Measurements from ENCODE around the gene CLTB.

Gene CLTB

DNA sequence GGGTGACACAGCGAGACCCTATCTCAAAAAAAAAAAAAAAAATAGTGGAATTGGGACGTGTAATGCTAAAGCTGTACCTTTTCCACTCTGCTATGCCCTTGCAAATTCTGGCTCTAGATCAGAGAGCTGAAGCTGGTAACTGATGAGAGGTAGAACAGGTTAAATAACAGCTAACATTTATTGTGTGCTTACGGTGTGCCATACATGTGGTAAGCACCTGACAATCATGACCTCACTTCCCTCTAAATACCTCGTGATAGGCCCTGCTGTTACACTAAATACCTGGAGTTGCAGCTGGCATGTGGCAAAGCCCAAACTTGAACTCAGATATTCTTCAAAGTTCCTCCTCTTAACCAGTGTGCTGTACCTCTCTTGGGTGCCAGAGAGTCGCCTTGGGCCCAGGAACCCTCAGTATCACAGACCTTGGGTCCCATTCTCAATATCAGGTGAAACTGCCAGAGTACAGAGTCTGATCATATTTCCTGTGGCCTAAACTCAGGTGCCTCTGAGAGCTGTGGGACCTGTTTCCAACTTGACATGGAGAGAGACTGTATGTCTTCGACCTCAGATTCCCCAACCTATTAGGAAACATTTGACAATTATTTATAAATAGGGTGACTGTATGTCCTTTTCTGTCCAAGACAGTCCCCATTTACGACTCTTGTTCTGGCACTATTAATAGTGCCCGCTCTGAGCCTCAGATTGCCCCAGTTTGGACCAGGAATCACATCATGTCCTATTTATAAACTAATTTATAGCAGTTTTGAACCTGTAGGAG, 46.2 kb downstream of the CLTB start:
- no peak for TF ChIP-seq ZBTB7A (IDR thresholded peaks at IDR 0.05; ENCODE audit: low read depth)
- TF ChIP-seq FOXM1 (IDR thresholded peaks at IDR 0.05; ENCODE audit: borderline replicate concordance, low read depth), result no peak
- TF ChIP-seq CEBPB (IDR thresholded peaks at IDR 0.05), result no peak
- no peak for TF ChIP-seq TEAD4 (IDR thresholded peaks at IDR 0.05)
- TF ChIP-seq TCF12 (IDR thresholded peaks at IDR 0.05; ENCODE audit: low read depth), result no peak
- TF ChIP-seq TAF1 (IDR thresholded peaks at IDR 0.05; ENCODE audit: low read depth), result no peak
- no peak for TF ChIP-seq RAD21 (IDR thresholded peaks at IDR 0.05; ENCODE audit: low read depth)
- TF ChIP-seq NFIC (IDR thresholded peaks at IDR 0.05), result no peak
- TF ChIP-seq EP300 (IDR thresholded peaks at IDR 0.05; ENCODE audit: borderline replicate concordance), result no peak
- TF ChIP-seq YY1 (IDR thresholded peaks at IDR 0.05; ENCODE audit: low read depth), result no peak
- no peak for TF ChIP-seq CREB1 (IDR thresholded peaks at IDR 0.05; ENCODE audit: low read depth)
- TF ChIP-seq, protein P1, sequence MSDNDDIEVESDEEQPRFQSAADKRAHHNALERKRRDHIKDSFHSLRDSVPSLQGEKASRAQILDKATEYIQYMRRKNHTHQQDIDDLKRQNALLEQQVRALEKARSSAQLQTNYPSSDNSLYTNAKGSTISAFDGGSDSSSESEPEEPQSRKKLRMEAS (IDR thresholded peaks at IDR 0.05), result no peak
- TF ChIP-seq EGR1 (IDR thresholded peaks at IDR 0.05), result no peak
- TF ChIP-seq, protein P2, sequence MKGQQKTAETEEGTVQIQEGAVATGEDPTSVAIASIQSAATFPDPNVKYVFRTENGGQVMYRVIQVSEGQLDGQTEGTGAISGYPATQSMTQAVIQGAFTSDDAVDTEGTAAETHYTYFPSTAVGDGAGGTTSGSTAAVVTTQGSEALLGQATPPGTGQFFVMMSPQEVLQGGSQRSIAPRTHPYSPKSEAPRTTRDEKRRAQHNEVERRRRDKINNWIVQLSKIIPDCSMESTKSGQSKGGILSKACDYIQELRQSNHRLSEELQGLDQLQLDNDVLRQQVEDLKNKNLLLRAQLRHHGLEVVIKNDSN (IDR thresholded peaks at IDR 0.05), result no peak
- TF ChIP-seq, protein P3, sequence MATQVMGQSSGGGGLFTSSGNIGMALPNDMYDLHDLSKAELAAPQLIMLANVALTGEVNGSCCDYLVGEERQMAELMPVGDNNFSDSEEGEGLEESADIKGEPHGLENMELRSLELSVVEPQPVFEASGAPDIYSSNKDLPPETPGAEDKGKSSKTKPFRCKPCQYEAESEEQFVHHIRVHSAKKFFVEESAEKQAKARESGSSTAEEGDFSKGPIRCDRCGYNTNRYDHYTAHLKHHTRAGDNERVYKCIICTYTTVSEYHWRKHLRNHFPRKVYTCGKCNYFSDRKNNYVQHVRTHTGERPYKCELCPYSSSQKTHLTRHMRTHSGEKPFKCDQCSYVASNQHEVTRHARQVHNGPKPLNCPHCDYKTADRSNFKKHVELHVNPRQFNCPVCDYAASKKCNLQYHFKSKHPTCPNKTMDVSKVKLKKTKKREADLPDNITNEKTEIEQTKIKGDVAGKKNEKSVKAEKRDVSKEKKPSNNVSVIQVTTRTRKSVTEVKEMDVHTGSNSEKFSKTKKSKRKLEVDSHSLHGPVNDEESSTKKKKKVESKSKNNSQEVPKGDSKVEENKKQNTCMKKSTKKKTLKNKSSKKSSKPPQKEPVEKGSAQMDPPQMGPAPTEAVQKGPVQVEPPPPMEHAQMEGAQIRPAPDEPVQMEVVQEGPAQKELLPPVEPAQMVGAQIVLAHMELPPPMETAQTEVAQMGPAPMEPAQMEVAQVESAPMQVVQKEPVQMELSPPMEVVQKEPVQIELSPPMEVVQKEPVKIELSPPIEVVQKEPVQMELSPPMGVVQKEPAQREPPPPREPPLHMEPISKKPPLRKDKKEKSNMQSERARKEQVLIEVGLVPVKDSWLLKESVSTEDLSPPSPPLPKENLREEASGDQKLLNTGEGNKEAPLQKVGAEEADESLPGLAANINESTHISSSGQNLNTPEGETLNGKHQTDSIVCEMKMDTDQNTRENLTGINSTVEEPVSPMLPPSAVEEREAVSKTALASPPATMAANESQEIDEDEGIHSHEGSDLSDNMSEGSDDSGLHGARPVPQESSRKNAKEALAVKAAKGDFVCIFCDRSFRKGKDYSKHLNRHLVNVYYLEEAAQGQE (IDR thresholded peaks at IDR 0.05; ENCODE audit: low read depth), result no peak

DNA sequence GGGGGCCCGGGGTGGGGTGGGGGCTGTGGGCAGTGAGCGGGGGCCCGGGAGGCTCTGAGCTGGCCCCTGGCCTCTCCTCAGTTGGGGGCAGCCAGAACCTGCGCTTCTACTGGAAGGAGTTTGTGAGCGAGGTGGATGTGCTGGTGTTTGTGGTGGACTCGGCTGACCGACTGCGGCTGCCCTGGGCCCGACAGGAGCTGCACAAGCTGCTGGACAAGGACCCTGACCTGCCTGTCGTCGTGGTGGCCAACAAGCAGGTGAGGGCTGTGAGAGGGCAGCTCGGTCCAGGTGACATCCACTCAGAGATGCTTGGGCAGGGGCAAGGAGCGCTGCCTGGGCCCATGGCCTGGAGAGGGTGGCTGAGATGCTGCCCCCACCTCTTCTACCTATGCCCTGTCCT, 47.6 kb downstream of the CLTB start:
- TF ChIP-seq, protein P2 (IDR thresholded peaks at IDR 0.05), result no peak
- no peak for TF ChIP-seq ZBTB7A (IDR thresholded peaks at IDR 0.05; ENCODE audit: low read depth)

DNA sequence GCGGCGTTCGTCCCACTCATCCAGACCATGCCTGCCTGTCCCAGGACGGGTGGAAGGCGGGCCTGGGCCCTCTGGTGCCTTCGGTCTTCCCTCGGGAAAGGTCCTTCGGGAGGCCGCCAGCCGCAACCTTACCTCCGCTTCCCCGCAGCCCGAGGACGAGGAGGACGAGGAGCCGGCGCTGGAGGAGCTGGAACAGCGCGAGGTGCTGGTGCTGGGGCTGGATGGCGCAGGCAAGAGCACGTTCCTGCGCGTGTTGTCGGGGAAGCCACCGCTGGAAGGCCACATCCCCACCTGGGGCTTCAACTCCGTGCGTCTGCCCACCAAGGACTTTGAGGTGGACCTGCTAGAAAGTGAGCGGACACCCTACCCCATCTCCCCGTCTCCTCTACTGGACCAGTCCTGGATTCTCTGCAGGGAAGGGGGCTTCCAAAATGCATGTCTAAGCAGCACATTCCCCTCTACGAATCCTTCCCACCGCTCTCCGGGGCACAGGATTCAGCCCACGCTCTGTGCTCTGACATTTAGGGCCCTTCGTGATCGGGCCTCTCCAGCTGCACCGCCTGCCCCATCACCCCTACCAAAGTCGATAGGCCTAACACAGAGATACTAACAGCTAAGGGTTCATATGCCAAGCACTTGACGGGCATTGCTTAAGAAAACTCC, 50.0 kb downstream of the CLTB start:
- TF ChIP-seq CREB1 (IDR thresholded peaks at IDR 0.05; ENCODE audit: low read depth) (no peak), ZBTB7A (IDR thresholded peaks at IDR 0.05; ENCODE audit: low read depth) (no peak), EGR1 (IDR thresholded peaks at IDR 0.05) (no peak), NFIC (IDR thresholded peaks at IDR 0.05) (no peak), TEAD4 (IDR thresholded peaks at IDR 0.05) (no peak), EP300 (IDR thresholded peaks at IDR 0.05; ENCODE audit: borderline replicate concordance) (no peak), TAF1 (IDR thresholded peaks at IDR 0.05; ENCODE audit: low read depth) (no peak), CEBPB (IDR thresholded peaks at IDR 0.05) (no peak), FOXM1 (IDR thresholded peaks at IDR 0.05; ENCODE audit: borderline replicate concordance, low read depth) (no peak), YY1 (IDR thresholded peaks at IDR 0.05; ENCODE audit: low read depth) (no peak), TCF12 (IDR thresholded peaks at IDR 0.05; ENCODE audit: low read depth) (no peak), RAD21 (IDR thresholded peaks at IDR 0.05; ENCODE audit: low read depth) (no peak)
- TF ChIP-seq, protein P1 (IDR thresholded peaks at IDR 0.05), result no peak
- TF ChIP-seq, protein P3 (IDR thresholded peaks at IDR 0.05; ENCODE audit: low read depth), result no peak
- TF ChIP-seq, protein P2 (IDR thresholded peaks at IDR 0.05), result no peak

DNA sequence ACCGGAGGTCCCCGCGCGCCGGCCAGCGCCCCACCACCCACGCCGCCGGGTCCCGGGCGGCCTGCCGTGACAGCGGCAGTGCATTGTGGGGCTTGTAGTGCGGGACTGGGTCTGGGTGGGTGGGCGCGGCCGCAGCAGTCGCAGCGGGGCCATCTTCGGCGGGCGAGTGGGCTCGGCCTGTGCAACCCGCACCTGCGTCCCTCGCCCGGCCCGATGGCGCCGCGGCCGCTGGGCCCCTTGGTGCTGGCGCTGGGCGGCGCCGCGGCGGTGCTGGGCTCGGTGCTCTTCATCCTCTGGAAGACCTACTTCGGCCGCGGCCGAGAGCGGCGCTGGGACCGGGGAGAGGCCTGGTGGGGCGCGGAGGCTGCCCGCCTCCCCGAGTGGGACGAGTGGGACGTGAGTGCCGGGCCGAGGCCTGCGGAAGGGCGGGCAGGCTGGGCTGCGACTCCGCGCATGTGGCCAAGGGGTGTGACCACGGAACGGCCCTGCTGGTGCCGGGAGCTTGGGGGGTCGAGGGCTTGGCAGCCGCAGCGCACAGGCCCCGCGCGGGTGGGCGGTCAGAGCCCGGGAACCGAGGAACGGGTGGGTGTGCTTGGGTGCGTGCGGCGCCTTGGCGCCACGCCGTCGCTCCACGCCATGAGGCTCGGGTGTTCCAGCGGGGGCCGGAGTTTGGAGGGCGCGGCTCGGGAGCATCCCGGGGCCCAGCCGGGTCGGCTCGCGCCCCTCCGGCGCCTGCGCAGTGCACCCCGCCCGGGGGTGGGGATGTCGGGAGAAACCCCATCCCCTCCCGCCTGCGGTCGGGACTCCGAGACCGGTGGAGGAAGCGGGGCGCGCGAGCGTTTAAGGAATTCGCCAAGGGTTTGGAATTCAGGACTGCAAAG, 50.7 kb downstream of the CLTB start, which contains the start of gene ARL10:
Gene ARL10 (plus strand): TSS at position 137 of the 881 bp plus-strand sequence. CDS start 77 bp downstream, at position 214.
- TF ChIP-seq ZBTB7A (IDR thresholded peaks at IDR 0.05; ENCODE audit: low read depth) (peak; percentile 67), TCF12 (IDR thresholded peaks at IDR 0.05; ENCODE audit: low read depth) (no peak), EGR1 (IDR thresholded peaks at IDR 0.05) (peak; percentile 63)
- TF ChIP-seq, protein P1 (IDR thresholded peaks at IDR 0.05), result peak; percentile 93
